Stimulated activated CD4-positive, alpha-beta T cell treated with anti-CD3 and anti-CD28 coated beads, TNF-alpha, amount 100 ng/mL, for 24 hours (primary cell): ENCODE data around the gene IER3.
A peak's percentile ranks its signal among the peaks of the same experiment; 100 is the strongest.

Source experiments
- DNase-seq, 3 experiments: peaks; one replicate each; pipeline ENCODE4 v3.0.0-alpha.2; 2020; ENCODE audit warnings: low read depth in 3 of 3

IER3 gene

GRCh38 chr6:30744054-30744805 is at the start of gene IER3:
IER3 (minus strand) TSS chr6:30744547; CDS start chr6:30744518, 29 bp downstream.
- DNase-seq = peak; percentile 78 to 86 (median 85)

GRCh38 chr6:30793521-30794194 is 49.3 kb upstream of the IER3 start:
- DNase-seq = no peak

- DNase-seq = no peak
Observed at GRCh38 chr6:30792786-30793185, 48.4 kb upstream of the IER3 start.

- DNase-seq = no peak
Observed at GRCh38 chr6:30790724-30791383, 46.5 kb upstream of the IER3 start.

DNA sequence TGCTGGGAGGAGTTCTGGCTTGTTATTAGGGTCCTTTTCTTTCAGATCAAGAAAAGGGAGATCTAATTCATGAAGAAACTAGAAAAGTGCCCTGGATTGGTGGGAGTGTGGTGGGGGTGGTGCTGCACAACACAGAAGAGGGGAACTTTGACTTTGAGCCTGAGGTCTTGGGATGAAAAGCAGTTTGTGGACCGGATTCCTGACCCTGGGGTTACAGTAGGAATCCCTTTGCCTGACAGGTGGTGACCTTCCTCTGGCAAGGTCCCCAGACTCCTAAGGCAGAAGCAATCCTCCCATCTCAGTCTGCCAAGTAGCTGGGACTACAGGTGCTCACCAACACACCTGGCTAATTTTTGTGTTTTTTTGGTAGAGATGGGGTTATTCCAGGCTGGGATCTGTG is 45.3 kb upstream of the IER3 start:
- DNase-seq = no peak

DNA sequence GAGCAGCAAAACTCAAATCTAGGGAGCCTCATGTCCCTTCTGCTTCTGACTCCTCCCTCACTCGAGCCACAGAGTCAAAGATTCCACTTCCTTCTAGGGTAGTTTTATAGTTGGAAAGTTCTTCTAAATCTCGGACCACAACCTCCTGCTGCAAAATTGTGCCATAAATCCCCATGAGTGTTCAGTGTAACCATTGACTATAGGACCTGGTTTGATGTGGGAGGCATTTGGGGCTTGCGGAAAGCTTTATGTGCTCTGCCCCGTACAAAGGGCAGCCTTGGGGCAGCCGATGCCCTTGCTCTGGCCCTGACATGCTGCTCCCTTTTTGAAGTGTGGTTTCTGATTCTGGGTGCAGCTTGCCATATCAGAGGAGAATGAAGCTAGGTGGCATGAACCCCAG is 43.6 kb upstream of the IER3 start:
- no peak for DNase-seq

GRCh38 chr6:30782425-30783014 is 38.2 kb upstream of the IER3 start:
- DNase-seq = no peak

DNA sequence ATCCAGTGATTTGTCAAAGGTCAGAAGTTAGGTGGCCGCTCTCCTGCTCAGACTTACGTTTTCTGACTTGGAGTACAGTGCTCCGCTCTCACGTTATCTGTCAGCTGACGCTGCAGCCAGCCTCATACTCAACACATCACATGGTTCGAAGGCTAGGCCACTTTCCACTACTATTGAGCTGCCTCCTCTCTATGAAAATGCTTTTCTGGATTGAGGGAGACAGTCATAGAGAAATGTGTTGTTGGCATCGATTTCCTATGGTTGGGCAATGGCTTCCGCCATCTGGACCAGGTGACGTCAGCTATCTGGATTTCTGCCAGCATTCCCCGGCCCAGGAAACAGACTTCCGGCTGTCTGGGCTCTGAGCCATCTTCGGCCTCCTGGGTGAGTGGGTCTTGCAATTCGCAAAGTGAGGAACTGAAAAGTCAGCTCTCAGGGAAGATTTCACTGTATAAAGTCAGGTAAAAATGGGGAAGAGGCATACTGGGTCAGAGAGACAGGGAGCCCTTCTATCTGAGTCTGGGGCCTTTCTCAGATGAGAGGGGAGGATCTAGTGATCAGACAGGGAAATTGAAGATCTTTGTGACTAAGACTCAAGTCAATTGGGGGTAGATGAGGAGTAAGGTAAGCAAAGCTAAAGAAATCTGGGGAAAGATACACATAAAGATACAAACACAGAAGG is 37.5 kb upstream of the IER3 start:
- peak in 1 of 3 experiments; percentile 54 for DNase-seq

DNA sequence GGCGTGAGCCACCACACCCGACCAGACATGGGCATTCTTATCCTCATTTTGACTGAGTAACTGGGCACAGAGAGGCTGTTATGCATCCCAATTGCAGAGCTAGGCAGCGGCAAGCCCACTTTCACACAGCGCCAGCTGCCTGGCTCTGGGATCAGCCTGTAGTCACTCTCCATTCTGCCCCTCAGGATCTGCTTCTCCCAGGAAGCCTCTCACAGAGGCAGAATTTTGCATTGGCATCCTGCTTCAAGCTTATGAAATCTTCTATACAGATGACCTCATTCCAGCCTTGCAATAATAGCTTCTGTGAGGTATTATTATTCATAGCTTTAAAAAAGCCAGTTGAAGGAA is 37.0 kb upstream of the IER3 start:
- DNase-seq = no peak

DNA sequence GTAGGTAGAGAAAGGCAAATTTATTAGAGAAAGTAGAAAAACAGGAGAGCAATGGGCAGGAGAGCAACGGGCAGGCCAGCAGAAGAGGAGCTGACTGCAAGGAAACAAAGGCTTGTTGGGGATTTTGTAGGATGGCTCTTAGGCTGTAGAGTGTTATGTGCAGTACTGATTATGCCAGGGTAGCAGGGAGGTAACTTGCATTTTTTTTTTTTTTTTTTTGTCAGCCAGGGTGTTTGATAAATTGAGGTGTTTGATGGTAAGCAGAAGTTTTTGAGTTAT is 36.2 kb upstream of the IER3 start:
- DNase-seq = no peak

DNA sequence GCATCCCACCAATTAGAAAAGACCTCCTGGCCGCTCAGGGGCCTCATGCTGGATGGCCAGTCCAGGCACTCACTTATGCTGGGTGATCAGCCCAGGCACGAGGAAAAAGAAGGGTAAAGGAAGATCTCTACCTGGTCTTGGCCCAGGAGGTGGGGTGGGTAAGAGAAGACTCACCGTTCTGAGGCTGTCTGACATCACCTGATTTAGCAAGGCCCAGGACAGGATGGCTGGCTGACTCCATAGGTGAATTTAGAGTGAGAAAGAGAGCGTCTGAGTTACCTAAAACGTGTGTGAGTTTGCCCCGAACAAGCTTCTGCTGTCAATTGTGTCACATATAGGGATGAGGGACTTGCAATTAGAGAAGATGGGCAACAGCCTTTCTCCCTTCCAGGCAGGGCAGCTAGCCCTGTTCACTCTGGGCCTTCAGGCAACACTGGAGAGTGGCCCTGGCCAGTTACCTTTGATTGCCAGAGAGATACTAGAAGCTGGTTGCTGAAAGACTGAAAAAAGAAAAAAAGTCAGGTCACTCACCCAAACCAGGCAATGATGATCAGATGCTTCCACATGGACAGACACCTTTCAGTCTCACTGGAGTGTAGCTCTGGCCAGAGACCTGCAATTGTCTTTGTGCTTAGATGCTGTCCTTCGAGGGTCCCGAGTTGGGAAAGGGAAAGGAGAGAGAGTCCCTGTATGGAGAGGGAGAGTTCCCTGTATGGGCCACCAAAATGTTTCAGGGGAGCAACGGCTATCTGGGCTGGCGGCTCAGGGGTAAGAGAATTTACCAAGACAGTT is 35.7 kb upstream of the IER3 start:
- no peak for DNase-seq

DNA sequence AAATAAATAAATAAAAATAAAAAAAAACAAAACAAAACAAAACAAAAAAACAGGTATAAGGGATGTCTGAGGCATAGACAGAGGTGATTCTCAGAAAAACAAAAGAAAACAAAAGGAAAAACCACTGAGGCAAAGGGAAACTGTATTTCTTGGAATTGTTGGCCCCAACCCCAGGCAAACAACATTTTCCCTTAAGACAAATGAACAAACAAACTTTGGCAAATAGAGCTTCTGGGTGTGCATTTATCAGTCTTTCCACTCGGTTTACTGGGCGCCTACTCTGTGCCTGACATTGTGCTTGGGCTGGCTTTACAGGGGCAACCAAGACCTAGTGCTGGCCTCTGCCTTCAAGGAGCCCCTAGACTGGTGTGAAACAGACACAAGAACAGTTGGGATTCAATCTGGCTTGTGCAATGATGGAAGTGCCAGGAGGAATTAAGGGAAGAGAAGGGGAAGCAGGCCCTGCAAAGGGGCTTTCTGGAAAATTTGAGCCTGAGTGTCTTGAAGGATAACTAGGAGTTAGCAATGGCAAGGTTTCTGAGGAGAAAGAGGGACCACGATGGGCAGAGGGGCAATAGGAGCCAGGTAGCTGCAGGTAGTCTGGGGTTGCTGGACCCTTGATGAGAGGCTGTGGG is 33.8 kb upstream of the IER3 start:
- DNase-seq = no peak

- no peak for DNase-seq
Observed at GRCh38 chr6:30777155-30777485, 32.8 kb upstream of the IER3 start.

DNA sequence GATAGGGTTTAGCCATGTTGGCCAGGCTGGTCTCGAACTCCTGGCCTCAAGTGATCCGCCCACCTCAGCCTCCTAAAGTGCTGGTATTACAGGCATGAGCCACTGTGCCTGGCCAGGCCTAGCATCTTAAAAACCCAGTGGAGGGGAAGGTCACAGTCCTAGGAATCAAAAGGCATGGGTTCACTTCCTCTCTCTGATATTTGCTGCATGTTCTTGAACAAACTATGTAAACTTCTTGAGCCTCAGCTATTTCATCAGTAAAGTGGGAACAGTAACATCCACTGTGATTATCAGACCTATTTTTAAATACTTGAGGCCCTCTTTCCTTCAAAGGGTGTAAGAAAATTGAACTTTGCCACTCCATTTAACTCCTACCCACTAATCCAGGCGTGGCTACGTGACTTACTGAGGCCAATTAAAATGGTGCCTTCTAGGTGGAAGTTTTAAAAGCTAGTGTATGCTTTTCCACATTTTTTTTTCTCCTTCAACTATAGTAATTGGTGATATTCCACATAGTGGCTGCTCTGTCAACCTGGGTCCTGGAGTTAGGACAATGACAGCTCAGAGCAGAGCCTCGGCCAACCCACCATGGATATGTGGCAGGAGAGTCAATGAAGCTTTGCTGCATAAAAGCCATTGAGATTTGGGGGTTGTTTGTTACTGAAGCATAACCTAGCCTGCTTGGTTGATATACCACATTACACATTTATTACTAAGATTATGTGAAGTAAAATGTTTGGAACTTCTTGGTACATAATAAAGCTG is 32.2 kb upstream of the IER3 start:
- no peak for DNase-seq

DNA sequence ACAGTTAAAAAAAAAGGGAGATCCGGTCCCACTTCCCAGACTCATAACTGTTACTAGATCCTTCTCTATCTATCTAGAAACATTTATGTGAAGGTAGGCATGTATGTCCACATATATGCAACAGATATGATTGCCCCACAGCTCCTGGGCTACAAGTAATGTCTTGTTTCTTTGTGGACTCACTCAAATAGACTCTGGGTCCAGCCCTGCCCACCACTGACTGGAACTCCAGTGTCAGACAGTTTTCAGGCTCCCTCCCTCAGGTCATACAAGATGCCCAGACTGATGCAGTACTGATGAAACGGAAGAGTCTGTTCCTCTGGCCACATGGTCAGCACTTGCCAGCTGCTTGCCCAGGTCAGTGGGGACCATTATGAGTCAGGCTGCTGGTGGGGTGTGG is 30.8 kb upstream of the IER3 start:
- no peak for DNase-seq

GRCh38 chr6:30774701-30775100 is 30.4 kb upstream of the IER3 start:
- DNase-seq = no peak

DNA sequence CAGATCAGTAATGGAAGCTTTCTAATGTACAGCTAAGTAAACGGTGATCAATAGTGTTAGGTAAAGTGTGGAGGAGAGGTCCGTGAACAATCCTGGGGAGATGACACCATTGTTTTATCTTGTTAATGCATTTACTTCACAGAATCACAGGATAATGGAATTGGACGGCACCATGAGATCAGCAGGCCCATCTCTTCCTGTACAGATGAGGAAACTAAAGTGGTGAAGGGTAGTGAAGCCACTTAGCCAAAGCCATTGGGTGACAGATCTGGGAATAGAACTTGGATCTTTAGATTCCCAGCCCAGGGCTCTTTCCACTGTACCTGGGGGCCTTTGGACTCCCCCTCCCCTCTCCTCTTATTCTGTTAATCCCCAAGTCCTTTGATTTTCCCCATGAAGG is 26.2 kb upstream of the IER3 start:
- no peak for DNase-seq

DNA sequence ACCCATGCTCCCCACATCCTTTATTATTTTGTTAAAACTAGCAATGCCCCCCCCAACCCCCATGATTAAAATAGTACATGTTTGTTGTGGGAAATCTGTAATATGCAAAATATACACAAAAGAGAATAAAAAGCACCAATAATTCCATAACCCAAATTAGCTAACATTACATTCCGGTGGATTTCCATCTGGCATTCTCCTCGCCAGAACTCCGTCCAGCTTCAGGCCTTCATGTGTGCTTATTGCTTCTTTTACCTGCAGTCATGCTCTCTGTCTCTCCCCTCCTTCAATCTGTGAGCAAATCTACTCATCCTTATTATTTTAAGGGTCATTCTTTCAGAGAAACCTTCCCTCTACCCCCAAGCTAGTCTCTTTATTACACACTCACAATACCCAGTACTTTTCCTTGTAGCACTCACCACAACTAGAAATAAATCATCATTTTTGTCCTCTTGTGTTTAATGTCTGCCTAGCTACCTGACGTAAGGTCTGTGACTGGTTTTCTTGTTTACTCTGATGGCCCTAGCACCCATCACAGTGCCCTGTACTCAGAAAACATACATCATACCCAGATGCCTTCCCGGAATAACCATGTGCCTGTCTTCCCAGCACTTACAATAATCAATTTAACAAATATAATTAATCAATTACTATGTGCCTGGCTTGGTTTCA is 25.6 kb upstream of the IER3 start:
- no peak for DNase-seq

- peak; percentile 65 to 89 (median 68) for DNase-seq
Observed at GRCh38 chr6:30769088-30769852, 24.9 kb upstream of the IER3 start.
